GM23338 (cell line): ENCODE data around the gene RNF225. TPM values are rescaled to one million over a fixed set of nuclear protein-coding genes. Genes with fewer than 3 reads are reported as not detected.

Source experiments
- ATAC-seq: fragments of 200-7000 bp; cut with Tn5 transposase; 3 replicates; pipeline ENCODE4 v1.9.1; 2020
- DNase-seq: peaks from one replicate; pipeline ENCODE4 v3.0.0-alpha.2; 2015; ENCODE audit warnings: low spot score
- H2AFZ ChIP-seq: fragments of 200-600 bp; sonication (generic); 2 replicates; pipeline ENCODE4 v1.8.0; 2016; ENCODE audit warnings: antibody characterized with exemption, mild to moderate bottlenecking, moderate library complexity
- H3F3A ChIP-seq: fragments of 200-600 bp; sonication (generic); replicated peaks from 2 replicates; pipeline ENCODE4 v1.8.0; 2017; ENCODE audit warnings: antibody characterized with exemption, mixed run types, low read depth
- H3K27ac ChIP-seq: fragments of 200-600 bp; sonication (generic); 2 replicates; pipeline ENCODE4 v1.6.1; 2016; ENCODE audit warnings: low read depth
- H3K27me3 ChIP-seq: fragments of 200-600 bp; sonication (generic); 2 replicates; pipeline ENCODE4 v1.8.0; 2016; ENCODE audit warnings: mild to moderate bottlenecking, mixed run types, moderate library complexity; ENCODE audit not compliant: insufficient read depth
- H3K36me3 ChIP-seq: fragments of 200-600 bp; sonication (generic); 2 replicates; pipeline ENCODE4 v1.8.0; 2016; ENCODE audit warnings: mild to moderate bottlenecking; ENCODE audit not compliant: insufficient read depth
- H3K4me1 ChIP-seq: fragments of 200-600 bp; sonication (generic); 2 replicates; pipeline ENCODE4 v1.8.0; 2016; ENCODE audit warnings: mild to moderate bottlenecking, moderate library complexity; ENCODE audit not compliant: insufficient read depth
- H3K4me2 ChIP-seq: fragments of 200-600 bp; sonication (generic); 2 replicates; pipeline ENCODE4 v1.7.1; 2017; ENCODE audit warnings: mixed run types
- H3K4me3 ChIP-seq: fragments of 200-600 bp; sonication (generic); 2 replicates; pipeline ENCODE4 v1.6.1; 2016; ENCODE audit warnings: mixed run types
- H3K79me2 ChIP-seq: fragments of 200-600 bp; sonication (generic); replicated peaks from 2 replicates; pipeline ENCODE4 v1.8.0; 2017; ENCODE audit warnings: mild to moderate bottlenecking; ENCODE audit not compliant: insufficient read depth
- H3K9me2 ChIP-seq: fragments of 200-600 bp; sonication (generic); 2 replicates; pipeline ENCODE4 v1.8.0; 2017; ENCODE audit not compliant: insufficient read depth
- H4K20me1 ChIP-seq: fragments of 200-600 bp; sonication (generic); replicated peaks from 2 replicates; pipeline ENCODE4 v1.8.0; 2017; ENCODE audit warnings: mild to moderate bottlenecking; ENCODE audit not compliant: insufficient read depth
- H3K27ac Mint-ChIP-seq: 2 replicates; pipeline ENCODE4 v1.8.0; 2020; ENCODE audit warnings: inconsistent platforms, mild to moderate bottlenecking, moderate library complexity, mixed read lengths
- H3K27me3 Mint-ChIP-seq: 3 replicates; pipeline ENCODE4 v1.8.0; 2022; ENCODE audit warnings: low read depth, mild to moderate bottlenecking, moderate library complexity, mixed read lengths, inconsistent platforms; ENCODE audit not compliant: insufficient read depth, poor library complexity
- H3K36me3 Mint-ChIP-seq: 3 replicates; pipeline ENCODE4 v1.8.0; 2021; ENCODE audit warnings: low read depth, mild to moderate bottlenecking, inconsistent platforms, moderate library complexity, mixed read lengths
- H3K4me1 Mint-ChIP-seq: 3 replicates; pipeline ENCODE4 v1.8.0; 2020; ENCODE audit warnings: mild to moderate bottlenecking, inconsistent platforms, mixed read lengths
- H3K4me3 Mint-ChIP-seq: 3 replicates; pipeline ENCODE4 v1.8.0; 2021; ENCODE audit warnings: moderate library complexity, mild to moderate bottlenecking, inconsistent platforms, mixed read lengths
- H3K9me3 Mint-ChIP-seq: 3 replicates; pipeline ENCODE4 v1.8.0; 2020; ENCODE audit warnings: moderate library complexity, mild to moderate bottlenecking, inconsistent platforms, mixed read lengths
- CREB1 ChIP-seq: fragments of 250-450 bp; sonication (Bioruptor Pico); IDR thresholded peaks from 2 replicates; pipeline ENCODE4 v1.5.0; 2020; ENCODE audit warnings: low read depth, mild to moderate bottlenecking, moderate library complexity
- CTCF ChIP-seq, 2 experiments: fragments of 200-600 bp in 1 of 2; sonication (generic) in 1 of 2; conservative IDR thresholded peaks; 2 replicates each; pipeline versions ENCODE4 v1.5.1 to v1.6.1; 2016 to 2017; ENCODE audit warnings: antibody characterized with exemption in 2 of 2, low read depth in 2 of 2, mild to moderate bottlenecking in 2 of 2, moderate library complexity in 1 of 2
- ETS1 ChIP-seq: IDR thresholded peaks from 2 replicates; pipeline ENCODE4 v1.6.1; 2016; ENCODE audit warnings: antibody characterized with exemption
- EZH2 ChIP-seq: fragments of 200-600 bp; sonication (generic); IDR thresholded peaks from one replicate; pipeline ENCODE4 v1.8.0; 2017; ENCODE audit warnings: antibody characterized with exemption, mild to moderate bottlenecking, low read depth; ENCODE audit not compliant: unreplicated experiment
- EZH2phosphoT487 ChIP-seq: fragments of 200-600 bp; sonication (generic); IDR thresholded peaks from one replicate; pipeline ENCODE4 v1.8.1; 2018; ENCODE audit warnings: antibody characterized with exemption; ENCODE audit not compliant: unreplicated experiment
- JUNB ChIP-seq: IDR thresholded peaks from one replicate; pipeline ENCODE4 v1.6.1; 2016; ENCODE audit warnings: antibody characterized with exemption; ENCODE audit not compliant: unreplicated experiment
- NANOG ChIP-seq: IDR thresholded peaks from 2 replicates; pipeline ENCODE4 v1.6.1; 2016; ENCODE audit warnings: antibody characterized with exemption, borderline replicate concordance
- POLR2AphosphoS5 ChIP-seq: IDR thresholded peaks from 2 replicates; pipeline ENCODE4 v1.6.1; 2016; ENCODE audit warnings: antibody characterized with exemption, low read depth
- REST ChIP-seq: IDR thresholded peaks from one replicate; pipeline ENCODE4 v1.6.1; 2018; ENCODE audit warnings: antibody characterized with exemption; ENCODE audit not compliant: unreplicated experiment
- STAT1 ChIP-seq: IDR thresholded peaks from one replicate; pipeline ENCODE4 v1.6.1; 2016; ENCODE audit warnings: antibody characterized with exemption; ENCODE audit not compliant: unreplicated experiment
- ZNF114 ChIP-seq: fragments of 250-450 bp; sonication (Bioruptor Pico); IDR thresholded peaks from 2 replicates; pipeline ENCODE4 v1.5.0; 2020; ENCODE audit warnings: mild to moderate bottlenecking, moderate library complexity
- ZNF331 ChIP-seq: fragments of 250-450 bp; sonication (Bioruptor Pico); IDR thresholded peaks from 2 replicates; pipeline ENCODE4 v1.5.0; 2020; ENCODE audit warnings: low read depth, mild to moderate bottlenecking, moderate library complexity
- ZNF462 ChIP-seq: fragments of 250-450 bp; sonication (Bioruptor Pico); IDR thresholded peaks from 2 replicates; pipeline ENCODE4 v1.5.0; 2020; ENCODE audit warnings: mild to moderate bottlenecking, moderate library complexity
- polyA plus RNA-seq: library from polyadenylated mRNA; unstranded; fragments of >200 nt; fragmentation: Nextera tagmentation; extraction: Ambion mirVana; gene quantifications from 2 replicates; pipeline ENCODE4 v1.2.1, GENCODE V29; 2016
- total RNA-seq: library from RNA; depleted of rRNA; stranded (reverse); fragments of >200 nt; shearing (Covaris generic); gene quantifications from 2 replicates; pipeline ENCODE4 v1.2.3, GENCODE V29; 2014

RNF225 gene
- total and polyA plus RNA-seq, 2 experiments from 2014 or later: 0.87 TPM; not detected in 1

- peaks cover 17% of the 10 kb centered on the region for H3K4me1 Mint-ChIP-seq
- 0 out of 2 replicates have a peak, but pooled peaks cover 6% of the 10 kb centered on the region for H3F3A ChIP-seq
- ATAC-seq (peak; percentile 48), DNase-seq (peak; percentile 37)
- peaks cover 10% of the 10 kb centered on the region for H3K9me3 Mint-ChIP-seq
- 0 out of 2 replicates have a peak, but pooled peaks cover 7% of the 10 kb centered on the region for H3K27me3 ChIP-seq
- peaks cover 8% of the 10 kb centered on the region for H3K36me3 Mint-ChIP-seq
- H3K4me3 Mint-ChIP-seq: peak overlapping the region; percentile 94
- H3K79me2 ChIP-seq: no peaks in the 10 kb centered on the region
- H3K4me3 ChIP-seq: peak overlapping the region; percentile 94
- no peaks in the 10 kb centered on the region for H4K20me1 ChIP-seq
- H3K27ac ChIP-seq: no peak overlapping the region
- H3K4me2 ChIP-seq: peak overlapping the region; percentile 98
- no peak overlapping the region for H3K27ac Mint-ChIP-seq
- H2AFZ ChIP-seq: peak overlapping the region; percentile 91
- H3K27me3 Mint-ChIP-seq: peaks cover 13% of the 10 kb centered on the region
- no peaks in the 10 kb centered on the region for H3K4me1 ChIP-seq
- 0 out of 2 replicates have a peak, but pooled peaks cover 5% of the 10 kb centered on the region for H3K9me2 ChIP-seq
- H3K36me3 ChIP-seq: no peaks in the 10 kb centered on the region
- no peak for TF ChIP-seq POLR2AphosphoS5
- TF ChIP-seq EZH2phosphoT487: no peak
- no peak for TF ChIP-seq EZH2
- TF ChIP-seq NANOG: no peak
- no peak for TF ChIP-seq ZNF331 (CRISPR knock-in tag)
- TF ChIP-seq JUNB: no peak
- TF ChIP-seq ZNF462 (CRISPR knock-in tag): no peak
- no peak for TF ChIP-seq REST
- TF ChIP-seq STAT1: no peak
- no peak for TF ChIP-seq ETS1
- no peak for TF ChIP-seq CTCF (conservative IDR thresholded peaks at IDR 0.05; ENCODE audit: low read depth in 2 of 2)
- no peak for TF ChIP-seq CREB1 (CRISPR knock-in tag)
- TF ChIP-seq ZNF114 (CRISPR knock-in tag): no peak
Measured at GRCh38 chr19:58409010-58409790, 13.7 kb downstream of the RNF225 start.
